ENCODE measurements around the gene FAM110C. TPM values are rescaled to one million over a fixed set of nuclear protein-coding genes. Genes with fewer than 3 reads are reported as not detected.

FAM110C gene
- total and polyA plus RNA-seq, 10 donors = 0.13 to 2.2 (median 0.58) TPM

DNA sequence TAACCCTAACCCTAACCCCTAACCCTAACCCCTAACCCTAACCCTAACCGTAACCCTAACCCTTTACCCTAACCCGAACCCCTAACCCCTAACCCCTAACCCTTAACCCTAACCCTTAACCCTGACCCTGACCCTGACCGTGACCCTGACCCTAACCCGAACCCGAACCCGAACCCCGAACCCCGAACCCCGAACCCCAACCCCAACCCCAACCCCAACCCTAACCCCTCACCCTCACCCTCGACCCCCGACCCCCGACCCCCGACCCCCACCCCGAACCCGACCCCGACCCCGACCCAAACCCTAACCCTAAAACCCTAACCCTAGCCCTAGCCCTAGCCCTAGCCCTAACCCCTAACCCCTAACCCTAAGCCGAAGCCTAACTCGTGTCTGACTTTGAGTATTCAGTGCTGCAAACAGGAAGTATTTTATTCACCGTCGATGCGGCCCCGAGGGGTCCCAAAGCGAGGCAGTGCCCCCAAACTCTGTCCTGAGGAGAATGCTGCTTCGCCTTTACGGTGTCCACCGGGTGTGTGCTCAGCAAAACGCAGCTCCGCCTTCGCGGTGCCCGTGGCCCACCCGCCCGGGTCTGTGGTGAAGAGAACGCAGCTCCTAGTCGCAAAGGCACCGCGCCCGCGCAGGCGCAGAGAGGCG, 36.0 kb downstream of the FAM110C start:
- TF ChIP-seq POLR2AphosphoS5 (IDR thresholded peaks at IDR 0.05) (peak in 1 of 3 donors; percentile 12), POLR2A (IDR thresholded peaks at IDR 0.05) (no peak)
- TF ChIP-seq, protein P1, sequence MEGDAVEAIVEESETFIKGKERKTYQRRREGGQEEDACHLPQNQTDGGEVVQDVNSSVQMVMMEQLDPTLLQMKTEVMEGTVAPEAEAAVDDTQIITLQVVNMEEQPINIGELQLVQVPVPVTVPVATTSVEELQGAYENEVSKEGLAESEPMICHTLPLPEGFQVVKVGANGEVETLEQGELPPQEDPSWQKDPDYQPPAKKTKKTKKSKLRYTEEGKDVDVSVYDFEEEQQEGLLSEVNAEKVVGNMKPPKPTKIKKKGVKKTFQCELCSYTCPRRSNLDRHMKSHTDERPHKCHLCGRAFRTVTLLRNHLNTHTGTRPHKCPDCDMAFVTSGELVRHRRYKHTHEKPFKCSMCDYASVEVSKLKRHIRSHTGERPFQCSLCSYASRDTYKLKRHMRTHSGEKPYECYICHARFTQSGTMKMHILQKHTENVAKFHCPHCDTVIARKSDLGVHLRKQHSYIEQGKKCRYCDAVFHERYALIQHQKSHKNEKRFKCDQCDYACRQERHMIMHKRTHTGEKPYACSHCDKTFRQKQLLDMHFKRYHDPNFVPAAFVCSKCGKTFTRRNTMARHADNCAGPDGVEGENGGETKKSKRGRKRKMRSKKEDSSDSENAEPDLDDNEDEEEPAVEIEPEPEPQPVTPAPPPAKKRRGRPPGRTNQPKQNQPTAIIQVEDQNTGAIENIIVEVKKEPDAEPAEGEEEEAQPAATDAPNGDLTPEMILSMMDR (IDR thresholded peaks at IDR 0.05 in 8 of 11, conservative IDR thresholded peaks at IDR 0.05 in 3 of 11) = no peak

More for the DNA sequence above, 36.0 kb downstream of the FAM110C start:
- intact Hi-C loops (cut with DNase I; ENCODE audit: low total_unique reads) = no loop called here
- H3K4me1 ChIP-seq = no peaks in the 10 kb centered on the region
- peak; percentile 86 for DNase-seq
- H3K27me3 ChIP-seq (replicated peaks in 1 of 7) = peaks cover 0 to 10% (median 0%) of the 10 kb centered on the region in 7 donors
- H3K4me3 ChIP-seq = no peak overlapping the region
- H3K27ac ChIP-seq = no peak overlapping the region
- WGBS, 5 donors = 68 to 86% (median 83%) methylated on average over 23 to 42 of the region's 42 CpGs
- H3K36me3 ChIP-seq = no peaks in the 10 kb centered on the region
- H3K9me3 ChIP-seq = peaks cover 0 to 10% (median 5%) of the 10 kb centered on the region in 8 donors

Other genes with a start within 250 kb of the FAM110C start
- 10 to 100 TPM; 31.0 to 72.8 (median 39.5) TPM for gene SH3YL1, start 217.5 kb upstream of the FAM110C start, total RNA-seq
- gene SH3YL1, start 217.5 kb upstream of the FAM110C start, polyA plus RNA-seq = 10 to 100 TPM; 30.6 to 37.6 (median 33.3) TPM
- gene ACP1, start 218.4 kb upstream of the FAM110C start, total RNA-seq = 100 to 1,000 TPM in 1 of 7 donors, 10 to 100 TPM in 6; 63.7 to 103 (median 72.7) TPM
- 10 to 100 TPM; 58.1 to 83.2 (median 73.0) TPM for gene ACP1, start 218.4 kb upstream of the FAM110C start, polyA plus RNA-seq
- gene ALKAL2, start 241.6 kb upstream of the FAM110C start, total RNA-seq = 10 to 100 TPM in 3 of 7 donors, 1 to 10 TPM in 4; 3.3 to 22.9 (median 8.3) TPM
- gene ALKAL2, start 241.6 kb upstream of the FAM110C start, polyA plus RNA-seq = 1 to 10 TPM; 2.1 to 5.0 (median 4.2) TPM

Data from spleen (tissue), 11 donors.